Hepatocyte (in vitro differentiated cells): ENCODE results near the gene SH3PXD2A. TPM values are rescaled to one million over a fixed set of nuclear protein-coding genes. Genes with fewer than 3 reads are reported as not detected.

Experiments
- DNase-seq: peaks from one replicate; pipeline ENCODE4 v3.0.0-alpha.2; 2016; ENCODE audit warnings: low spot score
- H2AFZ ChIP-seq: fragments of 200-600 bp; sonication (generic); 2 replicates; pipeline ENCODE4 v1.6.0; 2016; ENCODE audit warnings: antibody characterized with exemption, mild to moderate bottlenecking
- H3K27ac ChIP-seq: fragments of 200-600 bp; sonication (generic); 2 replicates; pipeline ENCODE4 v1.5.1; 2016; ENCODE audit warnings: mild to moderate bottlenecking
- H3K27me3 ChIP-seq: fragments of 200-600 bp; sonication (generic); 2 replicates; pipeline ENCODE4 v1.6.1; 2016
- H3K36me3 ChIP-seq: fragments of 200-600 bp; sonication (generic); replicated peaks from 2 replicates; pipeline ENCODE4 v1.5.1; 2016; ENCODE audit warnings: low read depth; ENCODE audit not compliant: insufficient read depth
- H3K4me1 ChIP-seq: fragments of 200-600 bp; sonication (generic); 2 replicates; pipeline ENCODE4 v1.5.1; 2016; ENCODE audit warnings: mild to moderate bottlenecking, moderate library complexity; ENCODE audit not compliant: insufficient read depth
- H3K4me2 ChIP-seq: fragments of 200-600 bp; sonication (generic); 2 replicates; pipeline ENCODE4 v1.6.0; 2016
- H3K4me3 ChIP-seq: fragments of 200-600 bp; sonication (generic); 2 replicates; pipeline ENCODE4 v1.5.1; 2016; ENCODE audit warnings: mild to moderate bottlenecking
- H3K79me2 ChIP-seq: fragments of 200-600 bp; sonication (generic); 2 replicates; pipeline ENCODE4 v1.6.0; 2017; ENCODE audit warnings: mild to moderate bottlenecking
- H3K9me2 ChIP-seq: fragments of 200-600 bp; sonication (generic); replicated peaks from 2 replicates; pipeline ENCODE4 v1.6.0; 2017; ENCODE audit warnings: mild to moderate bottlenecking; ENCODE audit not compliant: insufficient read depth
- H3K9me3 ChIP-seq: fragments of 200-600 bp; sonication (generic); 2 replicates; pipeline ENCODE4 v1.5.1; 2016; ENCODE audit warnings: low read depth, mild to moderate bottlenecking
- H4K20me1 ChIP-seq: fragments of 200-600 bp; sonication (generic); 2 replicates; pipeline ENCODE4 v1.6.0; 2016; ENCODE audit warnings: mild to moderate bottlenecking; ENCODE audit not compliant: insufficient read depth, poor library complexity, severe bottlenecking
- EZH2 ChIP-seq: fragments of 200-600 bp; sonication (generic); IDR thresholded peaks from 2 replicates; pipeline ENCODE4 v1.6.1; 2016; ENCODE audit warnings: antibody characterized with exemption, mild to moderate bottlenecking, borderline replicate concordance
- EZH2phosphoT487 ChIP-seq: fragments of 200-600 bp; sonication (generic); IDR thresholded peaks from one replicate; pipeline ENCODE4 v1.6.1; 2018; ENCODE audit warnings: antibody characterized with exemption, mild to moderate bottlenecking, low read depth, moderate library complexity; ENCODE audit not compliant: unreplicated experiment, severe bottlenecking
- WGBS: methylation state at CpG from one replicate; pipeline ENCODE4 v1.1.6; 2016; ENCODE audit warnings: low lambda C conversion rate; ENCODE audit errors: missing lambda C conversion rate; 5-methylcytosine and 5-hydroxymethylcytosine counted together
- polyA plus RNA-seq: library from polyadenylated mRNA; unstranded; fragments of >200 nt; fragmentation: Nextera tagmentation; extraction: Ambion mirVana; gene quantifications from 2 replicates; pipeline ENCODE4 v1.2.1, GENCODE V29; 2016
- total RNA-seq: library from RNA; depleted of rRNA; stranded (reverse); fragments of >200 nt; gene quantifications from 2 replicates; pipeline ENCODE4 v1.2.3, GENCODE V29; 2014
- TF ChIP-seq, protein P1 (sequence below): fragments of 200-600 bp; sonication (generic); IDR thresholded peaks from 2 replicates; pipeline ENCODE4 v1.5.1; 2016; ENCODE audit warnings: antibody characterized with exemption, mild to moderate bottlenecking; ENCODE audit not compliant: poor library complexity

SH3PXD2A gene
- total and polyA plus RNA-seq, 2 experiments from 2014 or later = 8.4 to 13.6 TPM

DNA sequence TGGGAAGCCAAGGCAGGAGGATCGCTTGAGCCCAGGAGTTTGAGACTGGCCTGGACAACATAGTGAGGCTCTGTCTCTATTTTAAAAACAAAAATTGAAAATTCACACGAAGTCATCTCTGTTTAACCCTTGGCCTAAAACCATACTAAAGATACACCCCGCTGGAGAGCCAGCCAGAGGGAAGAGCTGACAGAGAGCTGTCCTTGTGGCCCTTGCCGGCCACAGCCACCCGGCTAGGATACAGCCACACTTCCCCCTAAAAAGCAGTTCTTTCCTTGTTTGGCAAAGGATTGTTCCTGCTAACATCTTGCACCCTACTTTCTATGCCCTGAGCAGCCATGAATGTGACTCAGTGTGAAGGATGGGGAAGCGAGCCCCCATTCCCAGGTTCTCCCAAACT, 49.6 kb downstream of the SH3PXD2A start:
- 93% methylated on average over 6 of the region's 6 CpGs for WGBS
- no peaks in the 10 kb centered on the region for H3K36me3 ChIP-seq
- H3K27me3 ChIP-seq = no peaks in the 10 kb centered on the region
- no peak overlapping the region for H3K4me3 ChIP-seq
- no peak for DNase-seq
- H3K27ac ChIP-seq = no peak overlapping the region
- peak overlapping the region; percentile 31 for H3K4me2 ChIP-seq
- H3K9me3 ChIP-seq = no peaks in the 10 kb centered on the region
- no peaks in the 10 kb centered on the region for H4K20me1 ChIP-seq
- H2AFZ ChIP-seq = no peak overlapping the region
- H3K79me2 ChIP-seq = peaks cover 46% of the 10 kb centered on the region
- peaks cover 20% of the 10 kb centered on the region for H3K4me1 ChIP-seq
- no peaks in the 10 kb centered on the region for H3K9me2 ChIP-seq
- TF ChIP-seq, protein P1, sequence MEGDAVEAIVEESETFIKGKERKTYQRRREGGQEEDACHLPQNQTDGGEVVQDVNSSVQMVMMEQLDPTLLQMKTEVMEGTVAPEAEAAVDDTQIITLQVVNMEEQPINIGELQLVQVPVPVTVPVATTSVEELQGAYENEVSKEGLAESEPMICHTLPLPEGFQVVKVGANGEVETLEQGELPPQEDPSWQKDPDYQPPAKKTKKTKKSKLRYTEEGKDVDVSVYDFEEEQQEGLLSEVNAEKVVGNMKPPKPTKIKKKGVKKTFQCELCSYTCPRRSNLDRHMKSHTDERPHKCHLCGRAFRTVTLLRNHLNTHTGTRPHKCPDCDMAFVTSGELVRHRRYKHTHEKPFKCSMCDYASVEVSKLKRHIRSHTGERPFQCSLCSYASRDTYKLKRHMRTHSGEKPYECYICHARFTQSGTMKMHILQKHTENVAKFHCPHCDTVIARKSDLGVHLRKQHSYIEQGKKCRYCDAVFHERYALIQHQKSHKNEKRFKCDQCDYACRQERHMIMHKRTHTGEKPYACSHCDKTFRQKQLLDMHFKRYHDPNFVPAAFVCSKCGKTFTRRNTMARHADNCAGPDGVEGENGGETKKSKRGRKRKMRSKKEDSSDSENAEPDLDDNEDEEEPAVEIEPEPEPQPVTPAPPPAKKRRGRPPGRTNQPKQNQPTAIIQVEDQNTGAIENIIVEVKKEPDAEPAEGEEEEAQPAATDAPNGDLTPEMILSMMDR = no peak
- TF ChIP-seq EZH2phosphoT487 = no peak
- no peak for TF ChIP-seq EZH2

DNA sequence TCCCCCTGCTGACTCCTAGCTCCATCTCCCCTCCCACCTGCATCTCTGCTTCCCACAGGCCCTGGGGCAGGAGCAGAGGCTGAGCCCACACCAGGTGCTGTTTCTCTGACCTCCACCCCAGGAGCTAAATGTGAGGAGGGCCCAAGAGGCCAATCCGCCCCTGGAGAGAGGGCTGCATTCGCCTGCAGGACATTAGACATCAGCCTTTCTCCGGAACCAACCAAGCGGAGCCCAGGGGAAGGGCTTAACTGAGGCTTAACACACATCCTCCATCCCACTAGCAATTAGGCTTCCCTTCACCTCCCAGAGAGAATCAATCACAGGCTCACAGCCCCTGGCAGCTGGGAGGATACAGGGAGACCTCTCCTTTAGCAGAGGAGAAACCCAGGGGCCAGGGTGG, 50.5 kb downstream of the SH3PXD2A start:
- Histone ChIP-seq H4K20me1 (no peaks in the 10 kb centered on the region), H3K9me2 (no peaks in the 10 kb centered on the region), H3K79me2 (peaks cover 40% of the 10 kb centered on the region), H3K4me1 (peaks cover 25% of the 10 kb centered on the region), H3K36me3 (no peaks in the 10 kb centered on the region), H3K4me2 (no peak overlapping the region), H3K27ac (no peak overlapping the region), H3K9me3 (no peaks in the 10 kb centered on the region), H3K27me3 (no peaks in the 10 kb centered on the region), H3K4me3 (no peak overlapping the region), H2AFZ (no peak overlapping the region)
- TF ChIP-seq, protein P1 = no peak
- TF ChIP-seq EZH2phosphoT487 = no peak
- no peak for TF ChIP-seq EZH2
- no peak for DNase-seq
- 88% methylated on average over 4 of the region's 4 CpGs for WGBS

DNA sequence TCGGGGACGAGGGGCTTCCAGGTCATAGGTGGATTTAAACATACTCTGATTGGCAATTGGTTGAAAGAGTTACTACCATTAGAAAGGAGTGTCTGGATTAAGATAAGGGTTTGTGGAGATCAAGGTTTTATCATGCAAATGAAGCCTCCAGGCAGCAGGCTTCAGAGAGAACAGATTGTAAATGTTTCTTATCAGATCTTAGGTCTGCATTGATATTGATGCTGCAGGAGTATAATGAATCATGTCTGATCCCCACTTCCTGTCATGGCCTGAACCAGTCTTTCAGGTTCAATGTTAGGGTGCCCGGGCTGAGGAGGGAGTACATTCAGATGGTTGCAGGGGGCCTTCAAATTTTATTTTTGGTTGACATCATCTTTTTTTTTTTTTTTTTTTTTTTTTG, 51.4 kb downstream of the SH3PXD2A start:
- Histone ChIP-seq H3K4me3 (no peak overlapping the region), H4K20me1 (no peaks in the 10 kb centered on the region), H3K27ac (no peak overlapping the region), H2AFZ (no peak overlapping the region), H3K27me3 (no peaks in the 10 kb centered on the region), H3K79me2 (peaks cover 35% of the 10 kb centered on the region), H3K4me1 (peaks cover 25% of the 10 kb centered on the region), H3K9me2 (no peaks in the 10 kb centered on the region), H3K9me3 (no peaks in the 10 kb centered on the region), H3K4me2 (no peak overlapping the region), H3K36me3 (no peaks in the 10 kb centered on the region)
- no peak for DNase-seq
- TF ChIP-seq EZH2 (no peak), EZH2phosphoT487 (no peak)
- TF ChIP-seq, protein P1 = no peak
- WGBS = 25% methylated on average over 3 of the region's 3 CpGs
